ENCODE data around the gene OR13J1.

Gene OR13J1

GRCh38 chr9:35844628-35845270 lies 25.5 kb downstream of the OR13J1 start:
- TF ChIP-seq, protein P1, sequence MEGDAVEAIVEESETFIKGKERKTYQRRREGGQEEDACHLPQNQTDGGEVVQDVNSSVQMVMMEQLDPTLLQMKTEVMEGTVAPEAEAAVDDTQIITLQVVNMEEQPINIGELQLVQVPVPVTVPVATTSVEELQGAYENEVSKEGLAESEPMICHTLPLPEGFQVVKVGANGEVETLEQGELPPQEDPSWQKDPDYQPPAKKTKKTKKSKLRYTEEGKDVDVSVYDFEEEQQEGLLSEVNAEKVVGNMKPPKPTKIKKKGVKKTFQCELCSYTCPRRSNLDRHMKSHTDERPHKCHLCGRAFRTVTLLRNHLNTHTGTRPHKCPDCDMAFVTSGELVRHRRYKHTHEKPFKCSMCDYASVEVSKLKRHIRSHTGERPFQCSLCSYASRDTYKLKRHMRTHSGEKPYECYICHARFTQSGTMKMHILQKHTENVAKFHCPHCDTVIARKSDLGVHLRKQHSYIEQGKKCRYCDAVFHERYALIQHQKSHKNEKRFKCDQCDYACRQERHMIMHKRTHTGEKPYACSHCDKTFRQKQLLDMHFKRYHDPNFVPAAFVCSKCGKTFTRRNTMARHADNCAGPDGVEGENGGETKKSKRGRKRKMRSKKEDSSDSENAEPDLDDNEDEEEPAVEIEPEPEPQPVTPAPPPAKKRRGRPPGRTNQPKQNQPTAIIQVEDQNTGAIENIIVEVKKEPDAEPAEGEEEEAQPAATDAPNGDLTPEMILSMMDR (IDR thresholded peaks at IDR 0.05; ENCODE audit: insufficient read depth, missing control alignments): no peak
- FAIRE-seq: no peak
- no peak for DNase-seq (ENCODE audit: insufficient read length, low spot score)

DNA sequence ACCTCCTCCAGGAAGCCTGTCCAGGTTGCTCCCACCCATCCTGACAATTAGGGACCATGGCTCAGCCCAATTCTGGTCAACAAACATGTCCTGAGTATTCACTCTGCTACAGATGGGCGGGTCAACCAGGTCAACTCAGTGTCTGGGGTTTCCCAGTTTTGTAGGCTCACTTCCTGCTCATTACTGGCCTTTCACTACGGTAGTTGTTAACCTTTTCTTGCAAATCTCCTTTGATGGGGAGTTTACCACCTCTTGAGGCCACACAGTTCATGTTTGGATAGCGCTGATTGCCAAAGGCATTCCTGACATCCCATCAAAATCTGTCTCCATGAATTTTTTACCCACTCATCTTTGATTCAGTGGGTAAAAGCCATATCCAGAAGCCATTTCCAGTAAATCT lies 27.4 kb downstream of the OR13J1 start:
- DNase-seq (ENCODE audit: insufficient read length, low spot score): no peak
- TF ChIP-seq, protein P1 (IDR thresholded peaks at IDR 0.05; ENCODE audit: insufficient read depth, missing control alignments): no peak
- no peak for FAIRE-seq

DNA sequence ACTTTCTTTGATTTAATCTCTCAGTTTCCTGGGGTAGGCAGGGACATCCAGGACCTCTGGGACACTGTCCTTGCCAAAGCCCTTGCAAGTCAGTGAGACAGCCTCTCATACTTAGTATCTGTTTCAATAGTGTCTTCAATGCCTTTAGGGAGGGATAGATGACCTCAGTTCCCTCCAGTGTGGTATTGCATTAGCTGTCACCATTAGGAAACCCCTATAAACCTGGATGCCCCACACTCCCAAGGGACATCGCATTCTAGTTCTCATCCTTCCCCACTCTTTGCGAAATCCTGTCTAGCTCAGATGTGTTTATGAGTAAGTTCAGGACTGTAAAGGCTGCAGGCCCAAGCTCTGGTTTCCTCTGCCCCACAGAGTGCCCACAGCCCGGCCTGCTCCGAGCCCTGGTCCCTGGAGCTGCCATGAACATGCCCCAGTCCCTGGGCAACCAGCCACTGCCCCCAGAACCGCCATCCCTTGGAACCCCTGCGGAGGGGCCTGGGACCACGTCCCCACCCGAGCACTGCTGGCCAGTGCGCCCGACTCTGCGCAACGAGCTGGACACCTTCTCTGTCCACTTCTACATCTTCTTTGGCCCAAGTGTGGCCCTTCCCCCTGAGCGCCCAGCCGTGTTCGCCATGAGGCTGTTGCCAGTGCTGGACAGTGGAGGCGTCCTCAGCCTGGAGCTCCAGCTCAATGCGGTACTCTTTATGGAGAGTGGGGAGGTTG lies 28.0 kb downstream of the OR13J1 start:
- no peak for FAIRE-seq
- TF ChIP-seq, protein P1 (IDR thresholded peaks at IDR 0.05; ENCODE audit: insufficient read depth, missing control alignments): no peak

GRCh38 chr9:35841645-35841900 lies 28.6 kb downstream of the OR13J1 start:
- TF ChIP-seq, protein P1 (IDR thresholded peaks at IDR 0.05; ENCODE audit: insufficient read depth, missing control alignments): no peak
- no peak for DNase-seq (ENCODE audit: insufficient read length, low spot score)
- no peak for FAIRE-seq

More for the DNA sequence above, 28.0 kb downstream of the OR13J1 start:
- no peak for DNase-seq (ENCODE audit: insufficient read length, low spot score)

- TF ChIP-seq, protein P1 (IDR thresholded peaks at IDR 0.05; ENCODE audit: insufficient read depth, missing control alignments): no peak
- no peak for FAIRE-seq
- no peak for DNase-seq (ENCODE audit: insufficient read length, low spot score)
These were observed 29.1 kb downstream of the OR13J1 start for GRCh38 chr9:35840881-35841644.

GRCh38 chr9:35839926-35840325 lies 30.3 kb downstream of the OR13J1 start:
- no peak for FAIRE-seq
- no peak for DNase-seq (ENCODE audit: insufficient read length, low spot score)
- TF ChIP-seq, protein P1 (IDR thresholded peaks at IDR 0.05; ENCODE audit: insufficient read depth, missing control alignments): no peak
